Naive B cell (primary cell): ENCODE measurements around the gene GPR107. TPM values are rescaled to one million over a fixed set of nuclear protein-coding genes. Genes with fewer than 3 reads are reported as not detected.

Experiments used
- ATAC-seq, 2 donors: fragments of 150-1000 bp; cut with Tn5 transposase; 2 replicates each; pipeline ENCODE4 v1.10.0; 2021; ENCODE audit warnings: low read depth in 2 of 2, mild to moderate bottlenecking in 2 of 2, moderate library complexity in 2 of 2
- DNase-seq: peaks from one replicate; pipeline ENCODE4 v3.0.0; 2022
- H3K27ac Mint-ChIP-seq, 6 donors: one replicate each; pipeline ENCODE4 v1.8.0; 2020 to 2022; ENCODE audit warnings: mild to moderate bottlenecking in 6 of 6, mixed read lengths in 6 of 6, moderate library complexity in 5 of 6, inconsistent platforms in 2 of 6
- H3K27me3 Mint-ChIP-seq, 3 donors: one replicate each; pipeline ENCODE4 v1.8.0; 2021 to 2022; ENCODE audit warnings: mixed read lengths in 3 of 3, mild to moderate bottlenecking in 1 of 3
- H3K36me3 Mint-ChIP-seq, 2 donors: one replicate each; pipeline ENCODE4 v1.8.0; 2020 to 2022; ENCODE audit warnings: mixed read lengths in 2 of 2, inconsistent platforms in 1 of 2, mild to moderate bottlenecking in 1 of 2
- H3K4me1 Mint-ChIP-seq, 3 donors: one replicate each; pipeline ENCODE4 v1.8.0; 2020 to 2022; ENCODE audit warnings: mixed read lengths in 3 of 3, inconsistent platforms in 1 of 3, mild to moderate bottlenecking in 1 of 3, moderate library complexity in 1 of 3
- H3K4me3 Mint-ChIP-seq, 8 donors: one replicate each; pipeline ENCODE4 v1.8.0; 2020 to 2022; ENCODE audit warnings: mild to moderate bottlenecking in 8 of 8, mixed read lengths in 8 of 8, moderate library complexity in 8 of 8, inconsistent platforms in 2 of 8
- H3K9me3 Mint-ChIP-seq, 7 donors: one replicate each; pipeline ENCODE4 v1.8.0; 2020 to 2022; ENCODE audit warnings: mixed read lengths in 7 of 7, mild to moderate bottlenecking in 5 of 7, inconsistent platforms in 2 of 7, moderate library complexity in 1 of 7
- polyA plus RNA-seq, 6 donors: library from polyadenylated mRNA; unstranded; fragments of 300-500 nt; fragmentation: Illumina TruSeq; gene quantifications; one replicate each; pipeline ENCODE4 v1.2.3, GENCODE V29; 2021; ENCODE audit warnings: low read depth in 6 of 6

The GPR107 gene
- polyA plus RNA-seq, 6 donors from 2014 or later: 0.27 to 4.4 (median 3.4) TPM

DNA sequence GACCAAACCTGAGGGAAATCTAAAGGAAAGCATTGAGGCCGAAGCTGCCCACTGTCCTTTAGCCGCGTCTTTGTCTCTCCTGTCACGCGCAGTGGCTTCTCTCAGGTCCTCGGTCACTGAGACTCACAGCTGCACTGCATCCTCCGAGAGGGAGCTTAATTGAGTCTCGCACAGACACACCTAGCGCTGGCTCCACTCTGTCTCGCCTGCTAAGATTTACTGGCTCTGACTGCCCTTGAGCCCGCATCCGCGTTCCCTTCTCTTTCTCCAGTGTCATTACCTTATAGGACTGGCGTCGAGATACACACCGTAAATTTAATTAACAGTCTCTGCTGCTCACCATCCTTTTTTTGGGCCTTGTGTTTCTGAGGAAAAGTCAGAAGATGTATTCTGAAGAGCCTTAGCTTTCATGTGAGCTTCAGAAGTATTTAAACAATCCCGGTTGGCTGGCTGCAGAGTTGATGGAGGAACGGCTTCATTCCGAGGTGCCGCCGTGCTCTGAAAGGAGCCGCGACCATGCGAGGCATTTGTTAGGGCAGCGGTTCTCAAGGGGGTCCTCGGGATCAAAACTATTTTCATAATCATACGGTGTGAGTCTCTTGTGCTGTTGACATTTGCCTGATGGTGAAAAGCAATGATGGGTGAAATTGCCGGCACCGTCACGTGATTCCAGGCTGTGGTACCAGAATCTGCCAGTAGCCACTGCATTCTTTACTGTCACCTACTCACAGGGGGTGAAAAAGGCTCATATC is 58.3 kb downstream of the GPR107 start:
- ATAC-seq (no peak), DNase-seq (no peak)
- Mint-ChIP-seq H3K27me3 (no peaks in the 10 kb centered on the region), H3K4me1 (peaks cover 3 to 6% (median 5%) of the 10 kb centered on the region in 3 donors), H3K9me3 (no peaks in the 10 kb centered on the region), H3K36me3 (peaks cover 7 to 29% of the 10 kb centered on the region in 2 donors), H3K27ac (peak overlapping the region in 1 of 6 donors; percentile 37), H3K4me3 (no peak overlapping the region)

- no peaks in the 10 kb centered on the region for H3K9me3 Mint-ChIP-seq
- H3K4me1 Mint-ChIP-seq: no peaks in the 10 kb centered on the region
- DNase-seq (no peak), ATAC-seq (no peak)
- no peaks in the 10 kb centered on the region for H3K27me3 Mint-ChIP-seq
- no peak overlapping the region for H3K4me3 Mint-ChIP-seq
- H3K36me3 Mint-ChIP-seq: peaks cover 7 to 22% of the 10 kb centered on the region in 2 donors
- H3K27ac Mint-ChIP-seq: no peak overlapping the region
Observed at GRCh38 chr9:130112538-130113151, 58.9 kb downstream of the GPR107 start.

GRCh38 chr9:130114741-130115140 is 61.0 kb downstream of the GPR107 start:
- no peak overlapping the region for H3K4me3 Mint-ChIP-seq
- peak overlapping the region in 1 of 6 donors; percentile 33 for H3K27ac Mint-ChIP-seq
- H3K4me1 Mint-ChIP-seq: no peaks in the 10 kb centered on the region
- no peak for ATAC-seq
- H3K9me3 Mint-ChIP-seq: no peaks in the 10 kb centered on the region
- H3K27me3 Mint-ChIP-seq: no peaks in the 10 kb centered on the region
- peaks cover 7 to 17% of the 10 kb centered on the region in 2 donors for H3K36me3 Mint-ChIP-seq
- no peak for DNase-seq

DNA sequence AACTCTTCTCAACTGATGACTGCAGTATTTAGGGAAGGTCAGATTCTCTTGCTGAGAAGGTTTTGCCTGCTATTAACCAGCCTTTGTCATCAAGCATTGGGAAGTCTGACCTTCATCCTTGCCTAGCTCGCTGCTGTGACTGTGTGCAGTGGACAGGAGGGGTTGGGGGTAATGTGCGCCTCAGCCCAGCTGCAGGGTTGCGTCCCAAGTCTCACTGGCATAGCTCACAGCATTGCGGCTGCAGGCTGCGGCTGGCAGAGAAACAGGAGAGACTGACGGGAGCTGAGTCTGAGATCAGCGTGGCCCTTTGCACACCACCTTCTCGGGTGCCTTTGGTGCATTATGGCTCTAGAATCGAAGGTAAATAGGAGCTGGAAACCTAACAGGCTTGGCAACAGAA is 62.6 kb downstream of the GPR107 start:
- Mint-ChIP-seq H3K27me3 (no peaks in the 10 kb centered on the region), H3K36me3 (peaks cover 13 to 18% of the 10 kb centered on the region in 2 donors), H3K4me1 (peaks cover 0 to 5% (median 1%) of the 10 kb centered on the region in 3 donors), H3K27ac (peak overlapping the region in 1 of 6 donors; percentile 69), H3K4me3 (no peak overlapping the region), H3K9me3 (no peaks in the 10 kb centered on the region)
- DNase-seq (no peak), ATAC-seq (no peak)

DNA sequence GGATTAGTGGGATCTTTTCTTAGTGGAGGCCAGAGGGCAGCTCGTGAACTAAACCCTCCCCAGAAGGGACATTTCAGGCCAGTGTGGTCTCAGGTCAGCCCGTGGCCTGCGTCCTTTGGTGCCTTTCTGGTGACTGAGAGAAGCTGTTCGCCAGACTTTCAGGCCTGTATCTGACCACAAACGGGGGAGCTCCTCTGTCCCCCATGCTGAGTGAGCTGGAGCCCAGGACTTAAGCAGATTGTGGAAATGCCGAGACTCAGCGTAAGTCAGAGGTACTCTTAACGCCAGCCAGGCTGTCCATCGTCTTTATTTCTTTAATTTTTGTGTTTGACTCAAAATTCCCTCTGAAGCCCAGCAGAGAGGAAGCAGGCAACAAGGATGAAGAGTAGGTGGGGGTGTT is 63.7 kb downstream of the GPR107 start:
- DNase-seq: no peak
- Mint-ChIP-seq H3K27ac (peak overlapping the region in 1 of 6 donors; percentile 33), H3K4me3 (no peak overlapping the region), H3K27me3 (no peaks in the 10 kb centered on the region), H3K36me3 (peaks cover 6 to 23% of the 10 kb centered on the region in 2 donors), H3K4me1 (peaks cover 3 to 10% (median 9%) of the 10 kb centered on the region in 3 donors), H3K9me3 (no peaks in the 10 kb centered on the region)
- no peak for ATAC-seq

DNA sequence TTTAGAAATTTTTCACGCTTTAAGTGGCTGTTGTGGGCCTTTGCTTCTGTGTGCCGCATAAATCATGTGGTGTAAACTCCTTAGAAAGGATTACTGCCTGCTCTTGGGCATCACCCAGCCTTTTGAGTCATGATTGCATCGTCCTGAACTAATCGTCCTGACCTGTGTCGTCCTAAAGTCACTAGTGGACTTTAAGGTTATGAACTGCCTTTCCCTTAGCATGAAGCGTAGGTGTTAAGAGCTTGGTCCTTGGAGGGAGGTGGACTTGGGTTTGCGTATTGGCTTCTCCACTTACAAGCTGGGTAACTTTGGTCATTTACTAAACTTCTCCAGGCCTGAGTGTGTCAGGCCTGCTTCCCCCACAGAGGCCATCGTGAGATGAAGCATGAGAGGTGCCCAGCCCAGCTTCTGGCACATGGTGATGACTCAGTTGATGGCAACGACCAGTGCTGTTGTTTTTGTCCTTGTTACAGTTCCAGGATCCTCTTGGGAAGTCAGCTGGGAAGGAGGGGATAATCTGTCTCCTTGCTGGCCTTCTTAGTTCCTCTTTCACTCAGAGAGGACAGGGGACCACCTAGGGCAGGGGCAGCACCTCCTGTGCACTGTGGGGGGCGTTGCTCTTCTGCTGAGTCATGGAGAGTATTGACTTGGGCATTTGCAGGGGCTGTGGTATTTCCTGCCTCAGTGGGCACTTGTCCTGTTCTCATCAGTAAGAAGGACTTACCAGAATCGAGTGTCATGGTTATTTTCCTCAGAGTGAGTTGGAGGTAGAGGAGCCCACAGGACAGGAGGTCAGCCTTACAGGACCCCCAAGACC is 64.3 kb downstream of the GPR107 start:
- ATAC-seq (no peak), DNase-seq (no peak)
- Mint-ChIP-seq H3K27ac (peak overlapping the region in 1 of 6 donors; percentile 57), H3K27me3 (no peaks in the 10 kb centered on the region), H3K9me3 (no peaks in the 10 kb centered on the region), H3K4me3 (no peak overlapping the region), H3K4me1 (peaks cover 8 to 14% (median 13%) of the 10 kb centered on the region in 3 donors), H3K36me3 (peaks cover 6 to 23% of the 10 kb centered on the region in 2 donors)

- ATAC-seq (no peak), DNase-seq (no peak)
- Mint-ChIP-seq H3K4me1 (peaks cover 8 to 14% (median 13%) of the 10 kb centered on the region in 3 donors), H3K36me3 (peaks cover 6 to 23% of the 10 kb centered on the region in 2 donors), H3K4me3 (peak overlapping the region in 1 of 8 donors; percentile 2), H3K27ac (peak overlapping the region in 1 of 6 donors; percentile 44), H3K27me3 (no peaks in the 10 kb centered on the region), H3K9me3 (no peaks in the 10 kb centered on the region)
Observed at GRCh38 chr9:130118841-130119518, 65.3 kb downstream of the GPR107 start.

- DNase-seq (no peak), ATAC-seq (no peak)
- Mint-ChIP-seq H3K27ac (peak overlapping the region in 1 of 6 donors; percentile 59), H3K9me3 (no peaks in the 10 kb centered on the region), H3K4me3 (no peak overlapping the region), H3K4me1 (peaks cover 8 to 14% (median 13%) of the 10 kb centered on the region in 3 donors), H3K27me3 (no peaks in the 10 kb centered on the region), H3K36me3 (peaks cover 6 to 23% of the 10 kb centered on the region in 2 donors)
Observed at GRCh38 chr9:130119519-130120298, 66.0 kb downstream of the GPR107 start.

- Mint-ChIP-seq H3K9me3 (no peaks in the 10 kb centered on the region), H3K36me3 (peaks cover 6 to 23% of the 10 kb centered on the region in 2 donors), H3K4me1 (peaks cover 8 to 14% (median 13%) of the 10 kb centered on the region in 3 donors), H3K27me3 (no peaks in the 10 kb centered on the region), H3K4me3 (no peak overlapping the region), H3K27ac (peak overlapping the region in 1 of 6 donors; percentile 83)
- no peak for ATAC-seq
- DNase-seq: no peak
Observed at GRCh38 chr9:130120299-130120587, 66.5 kb downstream of the GPR107 start.

DNA sequence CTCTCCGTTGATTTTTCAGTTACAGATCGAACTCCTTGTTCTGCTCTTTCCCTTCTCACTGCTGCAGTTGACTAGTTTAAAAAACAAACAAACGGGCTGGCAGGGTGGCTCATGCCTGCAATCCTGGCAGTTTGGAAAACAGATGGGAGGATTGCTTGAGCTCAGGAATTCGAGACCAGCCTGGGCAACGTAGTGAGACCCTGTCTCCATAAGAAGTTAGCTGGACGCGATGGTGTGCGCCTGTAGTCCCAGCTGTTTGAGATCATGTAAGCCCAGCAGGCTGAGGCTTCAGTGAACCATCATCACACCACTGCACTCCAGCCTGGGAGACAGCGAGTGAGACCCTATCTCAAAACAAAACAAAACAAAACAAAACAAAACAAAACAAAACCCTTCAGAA is 67.1 kb downstream of the GPR107 start:
- Mint-ChIP-seq H3K27ac (no peak overlapping the region), H3K27me3 (no peaks in the 10 kb centered on the region), H3K4me3 (no peak overlapping the region), H3K4me1 (peaks cover 8 to 14% (median 13%) of the 10 kb centered on the region in 3 donors), H3K36me3 (peaks cover 5 to 19% of the 10 kb centered on the region in 2 donors), H3K9me3 (no peaks in the 10 kb centered on the region)
- DNase-seq (no peak), ATAC-seq (no peak)

- Mint-ChIP-seq H3K36me3 (peaks cover 10 to 16% of the 10 kb centered on the region in 2 donors), H3K27me3 (no peaks in the 10 kb centered on the region), H3K4me3 (no peak overlapping the region), H3K4me1 (peaks cover 18 to 23% (median 22%) of the 10 kb centered on the region in 3 donors), H3K27ac (peak overlapping the region in 3 of 6 donors; percentile 26 to 78 (median 47)), H3K9me3 (no peaks in the 10 kb centered on the region)
- ATAC-seq: no peak
- DNase-seq: no peak
Observed at GRCh38 chr9:130122456-130122855, 68.8 kb downstream of the GPR107 start.

DNA sequence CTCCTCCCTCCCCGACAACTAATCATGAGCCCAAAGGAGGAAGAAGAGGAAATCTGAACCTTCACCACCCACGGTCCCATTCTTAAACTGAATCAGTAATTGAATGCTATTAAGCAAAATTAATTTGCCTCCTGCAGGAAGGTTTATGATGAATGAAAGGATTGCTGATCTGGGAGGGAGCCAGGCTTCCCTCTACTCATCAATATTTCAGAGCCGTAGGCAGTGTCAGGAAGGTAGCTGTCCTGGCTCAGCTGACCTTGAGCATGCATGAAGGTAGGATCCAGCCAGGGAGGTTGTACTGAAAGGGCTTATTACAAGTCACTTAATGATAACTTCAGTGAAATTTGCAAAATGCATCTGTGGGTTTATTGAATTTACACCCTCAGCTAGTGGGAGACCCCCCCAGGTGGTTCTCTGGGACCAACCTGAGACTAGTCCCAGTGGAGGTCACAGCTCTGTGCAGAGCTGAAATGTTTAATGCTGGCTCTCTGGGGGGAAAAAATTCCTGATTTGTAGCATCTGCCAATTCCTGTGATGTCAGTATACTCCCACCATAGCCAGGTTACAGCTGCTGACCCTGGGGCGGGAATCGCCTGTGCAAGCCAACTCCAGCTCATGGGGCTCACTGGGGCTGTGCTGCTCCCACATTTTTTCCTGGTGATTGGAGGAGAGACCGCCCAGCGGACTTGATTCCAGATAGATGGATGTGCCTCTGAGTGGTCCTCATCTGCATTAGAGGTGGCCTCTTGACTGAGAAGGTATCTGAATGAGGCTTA is 70.6 kb downstream of the GPR107 start:
- peak overlapping the region in 1 of 8 donors; percentile 6 for H3K4me3 Mint-ChIP-seq
- no peaks in the 10 kb centered on the region for H3K9me3 Mint-ChIP-seq
- DNase-seq (no peak), ATAC-seq (no peak)
- no peak overlapping the region for H3K27ac Mint-ChIP-seq
- H3K27me3 Mint-ChIP-seq: no peaks in the 10 kb centered on the region
- peaks cover 36 to 41% (median 38%) of the 10 kb centered on the region in 3 donors for H3K4me1 Mint-ChIP-seq
- H3K36me3 Mint-ChIP-seq: peaks cover 14 to 16% of the 10 kb centered on the region in 2 donors
